Neuron (in vitro differentiated cells): ENCODE measurements around the gene TMEM178B.
"Not testable (repeated sequence)": the region's sequence is repeated elsewhere in the genome, so short reads cannot be mapped to it uniquely, and the experiment has no call there.

ENCODE experiments used
- H2AFZ ChIP-seq: one replicate; pipeline ENCODE4 v1.6.1; 2013; ENCODE audit warnings: low read depth, mild to moderate bottlenecking, inconsistent platforms, low read length, moderate library complexity
- H3K27me3 ChIP-seq: one replicate; pipeline ENCODE4 v1.6.1; 2013; ENCODE audit warnings: low read length; ENCODE audit not compliant: insufficient read depth
- H3K36me3 ChIP-seq: one replicate; pipeline ENCODE4 v1.6.1; 2013; ENCODE audit warnings: low read length; ENCODE audit not compliant: insufficient read depth
- H3K4me1 ChIP-seq: one replicate; pipeline ENCODE4 v1.6.1; 2013; ENCODE audit warnings: low read length; ENCODE audit not compliant: insufficient read depth
- H3K4me3 ChIP-seq: 2 replicates; pipeline ENCODE4 v1.5.1; 2013; ENCODE audit warnings: mild to moderate bottlenecking, low read length, moderate library complexity
- H3K9me3 ChIP-seq: one replicate; pipeline ENCODE4 v1.6.1; 2013; ENCODE audit warnings: low read length

TMEM178B gene

GRCh38 chr7:141381794-141382427 lies 308.0 kb downstream of the TMEM178B start:
- H2AFZ ChIP-seq: no peak overlapping the region
- no peaks in the 10 kb centered on the region for H3K36me3 ChIP-seq
- H3K27me3 ChIP-seq: peaks cover 6% of the 10 kb centered on the region
- H3K9me3 ChIP-seq: no peaks in the 10 kb centered on the region
- no peak overlapping the region for H3K4me3 ChIP-seq
- peaks cover 2% of the 10 kb centered on the region for H3K4me1 ChIP-seq

DNA sequence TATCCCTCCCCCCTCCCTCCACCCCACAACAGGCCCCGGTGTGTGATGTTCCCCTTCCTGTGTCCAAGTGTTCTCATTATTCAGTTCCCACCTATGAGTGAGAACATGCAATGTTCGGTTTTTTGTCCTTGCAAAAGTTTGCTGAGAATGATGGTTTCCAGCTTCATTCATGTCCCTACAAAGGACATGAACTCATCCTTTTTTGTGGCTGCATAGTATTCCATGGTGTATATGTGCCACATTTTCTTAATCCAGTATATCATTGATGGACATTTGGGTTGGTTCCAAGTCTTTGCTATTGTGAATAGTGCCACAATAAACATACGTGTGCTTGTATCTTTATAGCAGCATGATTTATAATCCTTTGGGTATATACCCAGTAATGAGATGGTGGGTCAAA lies 309.5 kb downstream of the TMEM178B start:
- not testable (repeated sequence) for H3K27me3 ChIP-seq, H3K9me3 ChIP-seq, H3K4me1 ChIP-seq, H3K36me3 ChIP-seq, H2AFZ ChIP-seq, H3K4me3 ChIP-seq

GRCh38 chr7:141386881-141387280 lies 313.0 kb downstream of the TMEM178B start:
- Histone ChIP-seq H3K9me3 (no peaks in the 10 kb centered on the region), H3K4me1 (no peaks in the 10 kb centered on the region), H3K36me3 (no peaks in the 10 kb centered on the region), H2AFZ (no peak overlapping the region), H3K27me3 (peaks cover 6% of the 10 kb centered on the region), H3K4me3 (no peak overlapping the region)

GRCh38 chr7:141387521-141388217 lies 313.8 kb downstream of the TMEM178B start:
- Histone ChIP-seq H3K36me3 (no peaks in the 10 kb centered on the region), H3K4me3 (no peak overlapping the region), H3K4me1 (no peaks in the 10 kb centered on the region), H3K9me3 (no peaks in the 10 kb centered on the region), H3K27me3 (no peaks in the 10 kb centered on the region), H2AFZ (no peak overlapping the region)

GRCh38 chr7:141389140-141389796 lies 315.4 kb downstream of the TMEM178B start:
- Histone ChIP-seq H3K36me3 (no peaks in the 10 kb centered on the region), H3K4me3 (no peak overlapping the region), H3K4me1 (peaks cover 6% of the 10 kb centered on the region), H3K9me3 (no peaks in the 10 kb centered on the region), H3K27me3 (no peaks in the 10 kb centered on the region), H2AFZ (no peak overlapping the region)

GRCh38 chr7:141390339-141390738 lies 316.5 kb downstream of the TMEM178B start:
- Histone ChIP-seq H3K4me1 (peaks cover 7% of the 10 kb centered on the region), H3K4me3 (no peak overlapping the region), H3K9me3 (no peaks in the 10 kb centered on the region)

GRCh38 chr7:141393056-141393455 lies 319.2 kb downstream of the TMEM178B start:
- Histone ChIP-seq H3K9me3 (no peaks in the 10 kb centered on the region), H2AFZ (no peak overlapping the region), H3K4me1 (peaks cover 7% of the 10 kb centered on the region), H3K27me3 (no peaks in the 10 kb centered on the region), H3K36me3 (no peaks in the 10 kb centered on the region), H3K4me3 (no peak overlapping the region)

More at GRCh38 chr7:141390339-141390738, 316.5 kb downstream of the TMEM178B start:
- H3K27me3 ChIP-seq: no peaks in the 10 kb centered on the region
- H2AFZ ChIP-seq: no peak overlapping the region
- no peaks in the 10 kb centered on the region for H3K36me3 ChIP-seq

DNA sequence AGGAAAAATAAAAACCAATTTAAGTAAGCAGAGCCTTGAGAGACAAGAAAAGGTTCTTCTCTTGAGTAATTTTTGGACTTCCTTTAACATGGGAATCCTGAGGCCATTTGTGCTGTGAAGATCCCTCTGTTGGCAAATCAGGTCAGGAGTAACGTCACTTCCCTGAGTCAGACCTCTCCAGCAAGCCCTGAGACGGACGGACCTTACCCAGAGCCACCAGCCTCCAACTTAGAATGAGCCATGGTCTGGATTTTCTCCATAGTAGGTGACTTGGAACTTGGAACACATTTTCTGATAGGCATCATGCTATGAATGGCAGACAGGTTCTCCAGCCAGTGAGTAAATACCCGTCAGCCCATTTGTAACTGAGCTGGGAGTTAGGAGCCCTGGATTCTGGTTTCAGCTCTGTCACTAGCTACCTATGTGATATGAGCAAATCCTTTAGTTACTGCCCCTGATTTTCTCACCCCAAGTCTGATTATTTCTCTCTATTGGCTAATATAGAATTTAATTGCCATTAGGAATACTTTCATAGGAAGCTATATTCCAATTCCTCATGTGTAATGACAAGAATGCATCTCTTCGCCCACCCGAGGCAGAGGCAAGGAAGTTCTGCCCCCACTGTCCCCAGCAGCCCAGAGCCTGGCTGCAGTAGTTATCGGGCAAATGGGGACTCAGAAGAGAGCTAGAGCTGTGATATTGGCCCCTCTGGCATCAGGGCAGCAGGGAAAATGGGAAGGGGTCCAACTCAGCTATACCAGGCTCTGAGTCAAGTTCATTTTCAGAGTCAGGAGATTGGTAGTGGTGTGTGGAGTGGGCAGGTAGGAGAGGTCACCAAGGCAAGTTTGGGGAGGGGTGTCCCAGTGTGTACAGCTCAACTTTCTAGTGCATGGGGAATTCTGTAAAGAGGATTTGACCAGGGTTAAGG lies 323.6 kb downstream of the TMEM178B start:
- H3K36me3 ChIP-seq: no peaks in the 10 kb centered on the region
- H3K27me3 ChIP-seq: no peaks in the 10 kb centered on the region
- no peaks in the 10 kb centered on the region for H3K9me3 ChIP-seq
- H3K4me3 ChIP-seq: no peak overlapping the region
- H2AFZ ChIP-seq: no peak overlapping the region
- peaks cover 10% of the 10 kb centered on the region for H3K4me1 ChIP-seq

- Histone ChIP-seq H2AFZ (no peak overlapping the region), H3K27me3 (no peaks in the 10 kb centered on the region), H3K4me3 (no peak overlapping the region), H3K9me3 (peaks cover 2% of the 10 kb centered on the region), H3K36me3 (no peaks in the 10 kb centered on the region), H3K4me1 (peaks cover 8% of the 10 kb centered on the region)
These were observed 326.5 kb downstream of the TMEM178B start for GRCh38 chr7:141400356-141400755.

- H3K9me3 ChIP-seq: peaks cover 2% of the 10 kb centered on the region
- H3K27me3 ChIP-seq: no peaks in the 10 kb centered on the region
- H3K36me3 ChIP-seq: no peaks in the 10 kb centered on the region
- peaks cover 18% of the 10 kb centered on the region for H3K4me1 ChIP-seq
- H2AFZ ChIP-seq: no peak overlapping the region
- no peak overlapping the region for H3K4me3 ChIP-seq
These were observed 328.6 kb downstream of the TMEM178B start for GRCh38 chr7:141402277-141402996.

DNA sequence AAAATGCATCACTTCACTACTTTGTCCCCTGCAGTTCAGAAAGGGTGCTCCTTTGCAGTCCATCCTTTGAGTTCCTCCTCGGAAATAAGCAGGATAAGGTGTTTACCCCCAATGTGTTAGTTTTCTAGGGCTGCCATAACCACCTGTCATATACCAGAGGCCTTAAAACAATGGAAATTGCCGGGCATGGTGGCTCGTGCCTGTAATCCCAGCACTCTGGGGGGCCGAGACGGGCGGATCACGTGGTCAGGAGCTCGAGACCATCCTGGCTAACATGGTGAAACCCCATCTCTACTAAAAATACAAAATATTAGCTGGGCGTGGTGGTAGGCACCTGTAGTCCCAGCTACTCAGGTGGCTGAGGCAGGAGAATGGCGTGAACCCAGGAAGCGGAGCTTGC lies 330.0 kb downstream of the TMEM178B start:
- not testable (repeated sequence) for H3K36me3 ChIP-seq, H3K27me3 ChIP-seq, H3K4me3 ChIP-seq, H2AFZ ChIP-seq, H3K9me3 ChIP-seq
- peaks cover 20% of the 10 kb centered on the region for H3K4me1 ChIP-seq

GRCh38 chr7:141406347-141406746 lies 332.5 kb downstream of the TMEM178B start:
- H3K36me3 ChIP-seq: no peaks in the 10 kb centered on the region
- no peaks in the 10 kb centered on the region for H3K27me3 ChIP-seq

More at GRCh38 chr7:141406347-141406746, 332.5 kb downstream of the TMEM178B start:
- Histone ChIP-seq H3K9me3 (peaks cover 2% of the 10 kb centered on the region), H3K4me1 (peaks cover 34% of the 10 kb centered on the region), H2AFZ (no peak overlapping the region), H3K4me3 (no peak overlapping the region)
